ENCODE data around the gene LSM12.

DNA sequence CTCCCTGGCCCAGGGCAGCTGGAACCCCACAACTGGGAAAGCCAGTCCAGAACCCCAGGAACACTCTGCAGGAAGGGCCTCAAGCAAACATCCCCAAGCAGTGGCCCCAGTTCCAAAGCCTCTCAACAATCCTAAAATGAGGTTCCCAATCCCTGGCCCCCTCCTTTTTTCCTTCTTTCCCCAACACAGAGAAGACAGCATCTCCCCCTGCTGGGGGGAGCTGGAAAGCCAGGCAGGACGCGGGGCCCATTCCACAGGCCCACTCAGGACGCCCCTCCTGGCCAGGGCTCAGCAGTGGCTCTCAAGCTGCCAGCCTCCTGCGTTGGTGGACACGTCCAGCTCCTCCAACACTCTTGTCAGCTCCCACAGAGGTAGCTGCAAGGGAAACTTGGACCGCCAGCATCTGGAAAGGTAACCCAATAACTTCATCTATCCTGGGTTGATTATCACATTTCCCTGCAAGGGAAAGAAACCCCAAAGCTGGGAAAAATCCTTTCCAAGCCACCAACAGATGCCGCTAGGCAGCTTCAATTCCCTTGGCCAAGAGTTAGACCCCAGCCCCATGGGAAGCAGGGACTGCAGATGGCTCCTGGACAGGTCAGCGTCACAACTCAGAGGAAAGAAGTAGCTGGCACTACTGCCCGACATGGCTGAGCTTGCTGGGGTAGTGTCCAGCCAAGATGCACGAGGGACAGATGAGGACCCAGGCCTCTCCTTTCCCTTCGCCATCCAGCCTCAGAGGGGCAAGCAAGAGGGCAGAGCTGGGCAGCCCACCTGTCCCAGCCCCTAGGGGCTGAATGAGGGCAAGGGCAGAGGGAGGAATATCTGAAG lies 49.3 kb upstream of the LSM12 start:
- TF ChIP-seq, protein P1, sequence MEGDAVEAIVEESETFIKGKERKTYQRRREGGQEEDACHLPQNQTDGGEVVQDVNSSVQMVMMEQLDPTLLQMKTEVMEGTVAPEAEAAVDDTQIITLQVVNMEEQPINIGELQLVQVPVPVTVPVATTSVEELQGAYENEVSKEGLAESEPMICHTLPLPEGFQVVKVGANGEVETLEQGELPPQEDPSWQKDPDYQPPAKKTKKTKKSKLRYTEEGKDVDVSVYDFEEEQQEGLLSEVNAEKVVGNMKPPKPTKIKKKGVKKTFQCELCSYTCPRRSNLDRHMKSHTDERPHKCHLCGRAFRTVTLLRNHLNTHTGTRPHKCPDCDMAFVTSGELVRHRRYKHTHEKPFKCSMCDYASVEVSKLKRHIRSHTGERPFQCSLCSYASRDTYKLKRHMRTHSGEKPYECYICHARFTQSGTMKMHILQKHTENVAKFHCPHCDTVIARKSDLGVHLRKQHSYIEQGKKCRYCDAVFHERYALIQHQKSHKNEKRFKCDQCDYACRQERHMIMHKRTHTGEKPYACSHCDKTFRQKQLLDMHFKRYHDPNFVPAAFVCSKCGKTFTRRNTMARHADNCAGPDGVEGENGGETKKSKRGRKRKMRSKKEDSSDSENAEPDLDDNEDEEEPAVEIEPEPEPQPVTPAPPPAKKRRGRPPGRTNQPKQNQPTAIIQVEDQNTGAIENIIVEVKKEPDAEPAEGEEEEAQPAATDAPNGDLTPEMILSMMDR (IDR thresholded peaks at IDR 0.05) = peak; percentile 78 to 83 (median 82)
- TF ChIP-seq POLR2A (IDR thresholded peaks at IDR 0.05; ENCODE audit: low read depth) = no peak
- no peak for TF ChIP-seq POLR2AphosphoS5 (IDR thresholded peaks at IDR 0.05)
- TF ChIP-seq EP300 (IDR thresholded peaks at IDR 0.05) = no peak
